ENCODE data around the gene PPFIBP1.
"Not testable (repeated sequence)": the region's sequence is repeated elsewhere in the genome, so short reads cannot be mapped to it uniquely, and the experiment has no call there.

- TF ChIP-seq CTCF, POLR2A, POLR2AphosphoS5 (IDR thresholded peaks at IDR 0.05): not testable (repeated sequence)
These were observed 106.2 kb downstream of the PPFIBP1 start for GRCh38 chr12:27630219-27630618.

Data from breast epithelium (tissue), 3 donors.